ENCODE results near the gene TUBB6. TPM values are rescaled to one million over a fixed set of nuclear protein-coding genes. Genes with fewer than 3 reads are reported as not detected.

The TUBB6 gene
- total RNA-seq, 2 donors from 2014 or later = 274 to 288 TPM

GRCh38 chr18:12369211-12369610 lies 61.2 kb downstream of the TUBB6 start:
- no peak for DNase-seq (ENCODE audit: low spot score)
- intact Hi-C loops (cut with DNase I) = no loop called here

GRCh38 chr18:12371590-12371989 lies 63.5 kb downstream of the TUBB6 start:
- intact Hi-C loops (cut with DNase I) = loop anchor here in 1 of 2 donors (5.0 kb wide), 1 partner anchor 49 kb away; no protein-coding TSS in a partner anchor
- no peak for DNase-seq (ENCODE audit: low spot score)

GRCh38 chr18:12372406-12372805 lies 64.4 kb downstream of the TUBB6 start:
- intact Hi-C loops (cut with DNase I) = loop anchor here in 1 of 2 donors (5.0 kb wide), 1 partner anchor 50 kb away; no protein-coding TSS in a partner anchor

GRCh38 chr18:12373116-12373770 lies 65.2 kb downstream of the TUBB6 start:
- no peak for DNase-seq (ENCODE audit: low spot score)
- intact Hi-C loops (cut with DNase I) = loop anchor here in 1 of 2 donors (5.0 kb wide), 1 partner anchor 51 kb away; no protein-coding TSS in a partner anchor

More at GRCh38 chr18:12372406-12372805, 64.4 kb downstream of the TUBB6 start:
- DNase-seq (ENCODE audit: low spot score) = no peak

GRCh38 chr18:12373771-12374116 lies 65.7 kb downstream of the TUBB6 start:
- intact Hi-C loops (cut with DNase I) = loop anchor here in 1 of 2 donors (5.0 kb wide), 1 partner anchor 51 kb away; no protein-coding TSS in a partner anchor
- DNase-seq (ENCODE audit: low spot score) = no peak

GRCh38 chr18:12374401-12374800 lies 66.4 kb downstream of the TUBB6 start:
- intact Hi-C loops (cut with DNase I) = loop anchor here in 1 of 2 donors (5.0 kb wide), 1 partner anchor 52 kb away; no protein-coding TSS in a partner anchor

More at GRCh38 chr18:12374401-12374800, 66.4 kb downstream of the TUBB6 start:
- DNase-seq (ENCODE audit: low spot score) = no peak

Other genes with a start within 250 kb of the TUBB6 start
- gene ANKRD62, start 214.4 kb upstream of the TUBB6 start, total RNA-seq = under 1 TPM in 1 of 2 donors, not detected in 1; 0.05 TPM
- gene CIDEA, start 53.9 kb upstream of the TUBB6 start, total RNA-seq = under 1 TPM in 1 of 2 donors, not detected in 1; 0.24 TPM
- gene AFG3L2, start 69.0 kb downstream of the TUBB6 start, total RNA-seq = 10 to 100 TPM; 26.4 to 29.4 TPM
- gene PRELID3A, start 99.7 kb downstream of the TUBB6 start, total RNA-seq = 1 to 10 TPM; 3.3 to 3.7 TPM

All from posterior vena cava (tissue), 2 donors.